Measurements from ENCODE around the gene SLC22A3. TPM values are rescaled to one million over a fixed set of nuclear protein-coding genes. Genes with fewer than 3 reads are reported as not detected.

Gene SLC22A3
- total RNA-seq, 1 donor from 2014 or later, result 0.07 TPM

DNA sequence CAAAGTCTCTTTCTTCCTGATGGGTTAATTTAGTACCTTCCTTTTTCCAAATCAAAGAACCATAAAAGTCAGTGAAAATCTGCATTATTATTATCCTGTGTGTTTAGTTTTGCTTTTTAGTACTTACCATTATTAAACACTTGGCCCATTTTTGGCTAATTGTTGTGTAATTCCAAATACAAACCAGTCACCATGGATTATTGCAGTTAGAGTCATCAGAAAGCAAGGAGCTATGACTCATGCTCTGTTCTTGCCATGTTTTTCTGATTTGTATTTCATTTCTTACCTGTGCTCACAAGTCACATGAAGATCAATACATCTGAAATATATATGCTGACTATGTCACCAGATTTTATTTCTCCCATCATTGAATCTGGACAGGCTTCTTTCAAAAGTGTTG is 31.3 kb downstream of the SLC22A3 start:
- no peak overlapping the region for H3K27ac ChIP-seq
- no peaks in the 10 kb centered on the region for H3K4me1 Mint-ChIP-seq
- H3K4me1 ChIP-seq, result no peaks in the 10 kb centered on the region
- DNase-seq (ENCODE audit: low spot score), result no peak
- no peaks in the 10 kb centered on the region for H3K36me3 Mint-ChIP-seq
- H3K27me3 ChIP-seq, result no peaks in the 10 kb centered on the region
- no peaks in the 10 kb centered on the region for H3K9me3 Mint-ChIP-seq
- H2AFZ ChIP-seq (replicated peaks), result no peak overlapping the region
- no peaks in the 10 kb centered on the region for H3K36me3 ChIP-seq
- no peak overlapping the region for H3K27ac Mint-ChIP-seq
- H3F3A ChIP-seq (ENCODE audit: low read depth), result no peaks in the 10 kb centered on the region
- no peak overlapping the region for H3K9ac ChIP-seq
- H3K4me2 ChIP-seq, result no peak overlapping the region
- no peak overlapping the region for H3K4me3 ChIP-seq
- H3K9me3 ChIP-seq (ENCODE audit: low read depth), result no peaks in the 10 kb centered on the region
- no peaks in the 10 kb centered on the region for H4K20me1 ChIP-seq (ENCODE audit: low read depth)
- TF ChIP-seq EZH2 (IDR thresholded peaks at IDR 0.05) (no peak), EZH2phosphoT487 (IDR thresholded peaks at IDR 0.05) (no peak)
- TF ChIP-seq, protein P1, sequence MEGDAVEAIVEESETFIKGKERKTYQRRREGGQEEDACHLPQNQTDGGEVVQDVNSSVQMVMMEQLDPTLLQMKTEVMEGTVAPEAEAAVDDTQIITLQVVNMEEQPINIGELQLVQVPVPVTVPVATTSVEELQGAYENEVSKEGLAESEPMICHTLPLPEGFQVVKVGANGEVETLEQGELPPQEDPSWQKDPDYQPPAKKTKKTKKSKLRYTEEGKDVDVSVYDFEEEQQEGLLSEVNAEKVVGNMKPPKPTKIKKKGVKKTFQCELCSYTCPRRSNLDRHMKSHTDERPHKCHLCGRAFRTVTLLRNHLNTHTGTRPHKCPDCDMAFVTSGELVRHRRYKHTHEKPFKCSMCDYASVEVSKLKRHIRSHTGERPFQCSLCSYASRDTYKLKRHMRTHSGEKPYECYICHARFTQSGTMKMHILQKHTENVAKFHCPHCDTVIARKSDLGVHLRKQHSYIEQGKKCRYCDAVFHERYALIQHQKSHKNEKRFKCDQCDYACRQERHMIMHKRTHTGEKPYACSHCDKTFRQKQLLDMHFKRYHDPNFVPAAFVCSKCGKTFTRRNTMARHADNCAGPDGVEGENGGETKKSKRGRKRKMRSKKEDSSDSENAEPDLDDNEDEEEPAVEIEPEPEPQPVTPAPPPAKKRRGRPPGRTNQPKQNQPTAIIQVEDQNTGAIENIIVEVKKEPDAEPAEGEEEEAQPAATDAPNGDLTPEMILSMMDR (IDR thresholded peaks at IDR 0.05), result no peak
- H3K27me3 Mint-ChIP-seq (ENCODE audit: insufficient read depth, low read depth), result no peaks in the 10 kb centered on the region
- H3K4me3 Mint-ChIP-seq, result no peak overlapping the region
- H3K79me2 ChIP-seq (ENCODE audit: low read depth), result no peaks in the 10 kb centered on the region

DNA sequence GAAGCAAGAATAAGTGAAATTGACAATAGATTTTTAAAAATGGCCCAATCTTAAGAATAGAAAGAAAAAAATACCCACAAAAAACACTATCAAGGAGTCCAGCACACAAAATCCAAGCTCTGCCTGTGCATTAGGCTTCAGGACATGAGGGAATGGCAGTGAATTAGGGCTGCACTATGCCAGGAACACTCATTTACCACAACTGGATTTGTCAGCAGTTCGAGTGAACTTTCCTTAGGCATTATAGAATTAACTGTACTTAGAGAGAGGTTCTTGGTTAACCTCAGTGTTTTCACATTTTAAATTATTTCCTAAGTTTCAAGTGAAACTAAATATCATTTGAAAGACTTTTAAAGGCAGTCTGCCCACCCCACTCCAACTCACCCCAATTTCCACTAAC is 34.8 kb downstream of the SLC22A3 start:
- H3K79me2 ChIP-seq (ENCODE audit: low read depth), result no peaks in the 10 kb centered on the region
- H3K27me3 ChIP-seq, result no peaks in the 10 kb centered on the region
- no peaks in the 10 kb centered on the region for H3K9me3 ChIP-seq (ENCODE audit: low read depth)
- H3K9ac ChIP-seq, result no peak overlapping the region
- no peak overlapping the region for H3K27ac ChIP-seq
- no peak overlapping the region for H3K4me2 ChIP-seq
- no peak overlapping the region for H3K4me3 Mint-ChIP-seq
- no peaks in the 10 kb centered on the region for H3K4me1 Mint-ChIP-seq
- H2AFZ ChIP-seq (replicated peaks), result no peak overlapping the region
- H3K27ac Mint-ChIP-seq, result no peak overlapping the region
- H3K4me3 ChIP-seq, result no peak overlapping the region
- H3K4me1 ChIP-seq, result no peaks in the 10 kb centered on the region
- TF ChIP-seq, protein P1 (IDR thresholded peaks at IDR 0.05), result no peak
- TF ChIP-seq EZH2phosphoT487 (IDR thresholded peaks at IDR 0.05), result no peak
- TF ChIP-seq EZH2 (IDR thresholded peaks at IDR 0.05), result no peak
- no peaks in the 10 kb centered on the region for H3K36me3 Mint-ChIP-seq
- no peaks in the 10 kb centered on the region for H4K20me1 ChIP-seq (ENCODE audit: low read depth)
- H3F3A ChIP-seq (ENCODE audit: low read depth), result no peaks in the 10 kb centered on the region
- H3K36me3 ChIP-seq, result no peaks in the 10 kb centered on the region
- H3K27me3 Mint-ChIP-seq (ENCODE audit: insufficient read depth, low read depth), result peaks cover 2% of the 10 kb centered on the region
- H3K9me3 Mint-ChIP-seq, result no peaks in the 10 kb centered on the region
- DNase-seq (ENCODE audit: low spot score), result no peak

DNA sequence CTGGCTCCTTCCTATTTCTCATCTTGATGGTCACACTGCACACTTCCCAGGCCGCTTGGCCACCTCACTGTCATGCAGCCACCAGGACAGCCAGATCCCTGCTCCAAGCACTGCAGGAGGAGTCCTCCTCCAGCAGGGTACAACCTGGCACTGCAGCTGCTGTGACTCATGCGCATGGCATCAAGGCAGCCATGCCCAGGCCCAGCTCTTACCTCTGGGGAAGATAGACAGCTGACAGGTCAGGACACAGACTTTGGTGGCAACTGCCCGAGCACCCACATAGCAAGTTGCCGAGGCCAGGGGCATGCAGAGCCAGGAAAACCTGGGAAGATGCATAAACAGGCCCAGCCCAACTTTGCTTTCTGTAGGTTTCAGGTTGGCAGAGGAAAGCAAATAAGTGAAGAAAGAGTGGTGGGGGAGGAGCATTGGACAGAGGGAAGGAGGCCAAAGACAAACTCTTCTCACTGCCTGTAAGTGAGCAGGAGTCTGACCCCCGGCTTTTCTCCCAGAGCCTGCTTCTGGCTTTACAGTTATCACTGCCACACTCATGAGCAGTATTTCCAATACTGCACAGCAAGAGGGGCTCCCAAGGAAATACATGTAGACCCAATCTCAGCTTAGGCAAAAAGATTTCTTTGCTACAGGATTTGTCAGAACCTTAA is 38.8 kb downstream of the SLC22A3 start:
- Histone ChIP-seq H3K4me3 (no peak overlapping the region), H3K4me1 (no peaks in the 10 kb centered on the region), H4K20me1 (ENCODE audit: low read depth) (no peaks in the 10 kb centered on the region), H3F3A (ENCODE audit: low read depth) (no peaks in the 10 kb centered on the region), H3K36me3 (no peaks in the 10 kb centered on the region), H3K79me2 (ENCODE audit: low read depth) (no peaks in the 10 kb centered on the region), H2AFZ (replicated peaks) (no peak overlapping the region), H3K9me3 (ENCODE audit: low read depth) (no peaks in the 10 kb centered on the region), H3K9ac (no peak overlapping the region), H3K27me3 (no peaks in the 10 kb centered on the region), H3K4me2 (no peak overlapping the region), H3K27ac (no peak overlapping the region)
- peaks cover 2% of the 10 kb centered on the region for H3K27me3 Mint-ChIP-seq (ENCODE audit: insufficient read depth, low read depth)
- no peak overlapping the region for H3K4me3 Mint-ChIP-seq
- TF ChIP-seq EZH2 (IDR thresholded peaks at IDR 0.05) (no peak), EZH2phosphoT487 (IDR thresholded peaks at IDR 0.05) (no peak)
- TF ChIP-seq, protein P1 (IDR thresholded peaks at IDR 0.05), result no peak
- no peak for DNase-seq (ENCODE audit: low spot score)
- H3K4me1 Mint-ChIP-seq, result no peaks in the 10 kb centered on the region
- no peaks in the 10 kb centered on the region for H3K36me3 Mint-ChIP-seq
- no peak overlapping the region for H3K27ac Mint-ChIP-seq
- H3K9me3 Mint-ChIP-seq, result no peaks in the 10 kb centered on the region
